CD4-positive, alpha-beta T cell treated with Interleukin-1 beta for 1 hour (primary cell): ENCODE measurements around the gene FBXO38.

Source experiments
- DNase-seq, 2 donors: peaks; one replicate each; pipeline ENCODE4 v3.0.0-alpha.2; 2020 to 2022

FBXO38 gene

GRCh38 chr5:148482697-148483462 is 99.1 kb downstream of the FBXO38 start:
- peak; percentile 37 to 44 for DNase-seq

GRCh38 chr5:148483750-148484149 is 100.0 kb downstream of the FBXO38 start:
- no peak for DNase-seq

GRCh38 chr5:148484651-148485050 is 100.9 kb downstream of the FBXO38 start:
- no peak for DNase-seq

- DNase-seq, result no peak
Observed at GRCh38 chr5:148486456-148486855, 102.7 kb downstream of the FBXO38 start.

- DNase-seq, result no peak
Observed at GRCh38 chr5:148488757-148489156, 105.0 kb downstream of the FBXO38 start.

- DNase-seq, result no peak
Observed at GRCh38 chr5:148491015-148491792, 107.4 kb downstream of the FBXO38 start.

GRCh38 chr5:148491793-148492184 is 108.0 kb downstream of the FBXO38 start:
- no peak for DNase-seq

GRCh38 chr5:148492351-148492750 is 108.6 kb downstream of the FBXO38 start:
- DNase-seq, result no peak
